Testis (tissue), 2 donors: ENCODE measurements around the gene MAP3K12.

Source experiments
- POLR2A ChIP-seq: fragments of 450-650 bp; IDR thresholded peaks from one replicate; pipeline ENCODE4 v1.6.1; 2017; ENCODE audit warnings: antibody characterized with exemption, mild to moderate bottlenecking, moderate library complexity
- TF ChIP-seq, protein P1 (sequence below), 3 experiments: fragments of 450-650 bp in 2 of 3; fragments of 200-600 bp in 1 of 3; sonication (generic) in 1 of 3; IDR thresholded peaks; one replicate each; pipeline ENCODE4 v1.5.1; 2016 to 2019; ENCODE audit warnings: antibody characterized with exemption in 3 of 3, mild to moderate bottlenecking in 2 of 3, moderate library complexity in 1 of 3

DNA sequence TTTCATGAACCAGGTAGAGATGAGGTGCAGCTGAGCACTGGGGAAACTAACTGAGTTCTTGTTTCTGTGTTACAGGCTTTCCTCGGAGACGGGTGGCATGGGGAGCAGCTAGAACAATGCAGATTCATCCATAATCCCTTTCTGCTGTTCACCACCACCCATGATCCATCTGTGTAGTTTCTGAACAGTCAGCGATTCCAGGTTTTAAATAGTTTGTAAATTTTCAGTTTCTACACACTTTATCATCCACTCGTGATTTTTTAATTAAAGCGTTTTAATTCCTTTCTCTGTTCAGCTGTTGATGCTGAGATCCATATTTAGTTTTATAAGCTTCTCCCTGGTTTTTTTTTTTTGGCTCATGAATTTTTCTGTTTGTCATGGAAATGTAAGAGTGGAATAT lies 19.9 kb downstream of the MAP3K12 start:
- TF ChIP-seq, protein P1, sequence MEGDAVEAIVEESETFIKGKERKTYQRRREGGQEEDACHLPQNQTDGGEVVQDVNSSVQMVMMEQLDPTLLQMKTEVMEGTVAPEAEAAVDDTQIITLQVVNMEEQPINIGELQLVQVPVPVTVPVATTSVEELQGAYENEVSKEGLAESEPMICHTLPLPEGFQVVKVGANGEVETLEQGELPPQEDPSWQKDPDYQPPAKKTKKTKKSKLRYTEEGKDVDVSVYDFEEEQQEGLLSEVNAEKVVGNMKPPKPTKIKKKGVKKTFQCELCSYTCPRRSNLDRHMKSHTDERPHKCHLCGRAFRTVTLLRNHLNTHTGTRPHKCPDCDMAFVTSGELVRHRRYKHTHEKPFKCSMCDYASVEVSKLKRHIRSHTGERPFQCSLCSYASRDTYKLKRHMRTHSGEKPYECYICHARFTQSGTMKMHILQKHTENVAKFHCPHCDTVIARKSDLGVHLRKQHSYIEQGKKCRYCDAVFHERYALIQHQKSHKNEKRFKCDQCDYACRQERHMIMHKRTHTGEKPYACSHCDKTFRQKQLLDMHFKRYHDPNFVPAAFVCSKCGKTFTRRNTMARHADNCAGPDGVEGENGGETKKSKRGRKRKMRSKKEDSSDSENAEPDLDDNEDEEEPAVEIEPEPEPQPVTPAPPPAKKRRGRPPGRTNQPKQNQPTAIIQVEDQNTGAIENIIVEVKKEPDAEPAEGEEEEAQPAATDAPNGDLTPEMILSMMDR (IDR thresholded peaks at IDR 0.05): no peak
- TF ChIP-seq POLR2A: no peak
